H1 (cell line): ENCODE measurements around the gene MACROH2A1. TPM values are rescaled to one million over a fixed set of nuclear protein-coding genes. Genes with fewer than 3 reads are reported as not detected.

Experiments used
- BCL11A ChIP-seq, 2 experiments: IDR thresholded peaks; one replicate each; pipeline ENCODE4 v1.6.1; 2011; ENCODE audit warnings: low read depth in 2 of 2, low read length in 2 of 2, mild to moderate bottlenecking in 2 of 2
- CREB1 ChIP-seq: IDR thresholded peaks from 2 replicates; pipeline ENCODE4 v1.6.1; 2012; ENCODE audit warnings: inconsistent platforms
- EGR1 ChIP-seq: IDR thresholded peaks from 2 replicates; pipeline ENCODE4 v1.6.1; 2011; ENCODE audit warnings: low read depth, low read length, borderline replicate concordance
- EP300 ChIP-seq, 2 experiments: IDR thresholded peaks; 1 replicate in 1 of 2; 2 replicates in 1 of 2; pipeline ENCODE4 v1.6.1; 2011 to 2012; ENCODE audit warnings: low read depth in 2 of 2, low read length in 2 of 2, mild to moderate bottlenecking in 2 of 2, borderline replicate concordance in 1 of 2, inconsistent platforms in 1 of 2, moderate library complexity in 1 of 2
- GABPA ChIP-seq: IDR thresholded peaks from 2 replicates; pipeline ENCODE4 v1.6.1; 2011; ENCODE audit warnings: mild to moderate bottlenecking, low read length, moderate library complexity, borderline replicate concordance; ENCODE audit not compliant: insufficient read depth
- MAFK ChIP-seq: IDR thresholded peaks from 2 replicates; pipeline ENCODE4 v1.6.1; 2012; ENCODE audit warnings: low read depth, mild to moderate bottlenecking, improper control_type of control experiment, low read length
- NRF1 ChIP-seq: IDR thresholded peaks from 2 replicates; pipeline ENCODE4 v1.6.1; 2011; ENCODE audit warnings: mild to moderate bottlenecking, low read depth, low read length, improper control_type of control experiment
- SIN3A ChIP-seq, 2 experiments: IDR thresholded peaks in 1 of 2; conservative IDR thresholded peaks in 1 of 2; 2 replicates each; pipeline ENCODE4 v1.6.1; 2011 to 2012; ENCODE audit warnings: low read length in 2 of 2, improper control_type of control experiment in 1 of 2, low read depth in 1 of 2, mild to moderate bottlenecking in 1 of 2
- polyA plus RNA-seq, 7 experiments: library from polyadenylated mRNA; depleted of rRNA in 3 of 7; stranded (reverse) in 5 of 7; unstranded in 2 of 7; fragments of >200 nt in 5 of 7; fragments of 200-250 nt in 2 of 7; gene quantifications; 1 replicate in 5 of 7; 2 replicates in 1 of 7; 4 replicates in 1 of 7; pipeline versions ENCODE4 v1.2.1 to v1.2.3, GENCODE V29; 2011 to 2013; ENCODE audit warnings: missing spikeins in 2 of 7, mixed read lengths in 2 of 7
- total RNA-seq: library from RNA; stranded (reverse); fragmentation: NEBNext Ultra II Directional; extraction: Animal tissue kit (Norgen Biotek cat#: 25700); gene quantifications from 2 replicates; pipeline ENCODE4 v1.2.1, GENCODE V29; 2021

MACROH2A1 gene
- total and polyA plus RNA-seq, 2 of the 8 experiments (the other 6 are each of a cell fraction or from before 2014, with no cell fraction given): 60.0 to 92.3 TPM

DNA sequence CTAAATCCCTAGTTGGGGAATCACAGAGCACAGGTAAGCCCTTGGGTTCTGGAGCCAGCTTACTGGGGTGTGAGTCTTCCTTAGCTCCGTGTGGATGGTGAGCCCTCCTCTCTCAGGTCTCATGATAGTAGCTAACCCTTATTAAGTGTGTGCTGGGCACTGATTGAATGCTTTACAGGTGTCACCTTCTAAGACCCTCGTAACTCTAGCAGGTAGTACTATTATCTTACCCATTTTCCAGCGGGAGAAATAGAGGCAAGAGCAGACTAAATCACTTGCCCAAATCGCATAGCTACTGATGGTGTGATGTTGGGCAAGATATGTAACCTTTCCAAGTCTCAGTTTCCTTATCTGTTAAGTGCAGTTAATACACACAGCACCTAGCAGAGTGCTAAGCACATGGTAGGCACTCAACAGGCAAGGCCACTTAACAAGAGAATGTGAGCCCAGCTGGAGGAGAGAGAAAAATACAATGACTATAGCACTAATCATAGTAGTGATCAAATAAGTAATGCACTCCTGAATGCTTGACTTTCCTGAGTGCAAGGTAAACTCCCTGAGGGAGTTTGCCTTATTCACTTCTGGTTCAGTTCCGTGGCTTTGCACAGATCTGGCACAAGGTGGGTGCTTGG, 48.4 kb upstream of the MACROH2A1 start, which contains the start of gene DCANP1 (continued):
- TF ChIP-seq EP300 (IDR thresholded peaks at IDR 0.05; ENCODE audit: borderline replicate concordance in 1 of 2, low read depth in 2 of 2, low read length in 2 of 2): no peak
- no peak for TF ChIP-seq GABPA
- no peak for TF ChIP-seq BCL11A (IDR thresholded peaks at IDR 0.05; ENCODE audit: low read depth in 2 of 2, low read length in 2 of 2)
- no peak for TF ChIP-seq EGR1
- no peak for TF ChIP-seq MAFK
- no peak for TF ChIP-seq NRF1
- TF ChIP-seq CREB1: no peak
- no peak for TF ChIP-seq SIN3A (conservative IDR thresholded peaks at IDR 0.05 in 1 of 2, IDR thresholded peaks at IDR 0.05 in 1 of 2; ENCODE audit: low read depth in 1 of 2, low read length in 2 of 2)
